ENCODE data around the gene CPNE7. TPM values are rescaled to one million over a fixed set of nuclear protein-coding genes. Genes with fewer than 3 reads are reported as not detected.

Gene CPNE7
- total and polyA plus RNA-seq, 10 of the 15 experiments (the other 5 are each of a cell fraction or from before 2014, with no cell fraction given): 0.29 to 46.9 (median 17.5) TPM

GRCh38 chr16:89601906-89602272 is 26.3 kb downstream of the CPNE7 start:
- intact Hi-C loops (cut with micrococcal nuclease; ENCODE audit: unreplicated experiment) (no loop called here), in situ Hi-C loops (cut with MboI) (no loop called here)
- Histone ChIP-seq H3K9me3 (replicated peaks; ENCODE audit: control insufficient read depth, insufficient read depth, low read length) (no peaks in the 10 kb centered on the region), H3K4me1 (ENCODE audit: control insufficient read depth, insufficient read depth, low read length) (no peaks in the 10 kb centered on the region), H3K4me3 (no peak overlapping the region), H3K27ac (ENCODE audit: control insufficient read depth, insufficient read depth) (no peak overlapping the region), H4K20me1 (ENCODE audit: control insufficient read depth, insufficient read depth) (no peaks in the 10 kb centered on the region), H3K27me3 (replicated peaks in 1 of 2; ENCODE audit: control insufficient read depth in 2 of 2, insufficient read depth in 2 of 2, low read length in 1 of 2) (no peaks in the 10 kb centered on the region), H2AFZ (ENCODE audit: control insufficient read depth, low read depth, low read length) (no peak overlapping the region), H3K36me3 (ENCODE audit: control insufficient read depth in 2 of 2, insufficient read depth in 2 of 2, low read length in 1 of 2) (no peaks in the 10 kb centered on the region), H3K9ac (ENCODE audit: control insufficient read depth, insufficient read depth, low read length) (no peak overlapping the region), H3K79me2 (ENCODE audit: control insufficient read depth, insufficient read depth, low read length) (no peaks in the 10 kb centered on the region), H3K4me2 (ENCODE audit: control insufficient read depth, insufficient read depth) (no peak overlapping the region)
- RAD21 ChIA-PET (ENCODE audit: unreplicated experiment): interaction anchor here (0.5 kb wide), 1 partner anchor 363 kb away, joined by 6 read pairs; no protein-coding TSS in a partner anchor
- POLR2A ChIA-PET: interaction anchor here (0.7 kb wide), 1 partner anchor 323 kb away, joined by 3 read pairs; no protein-coding TSS in a partner anchor
- no peak for DNase-seq (ENCODE audit: low read depth, low spot score)
- no peak for FAIRE-seq
- SMC1A ChIA-PET (ENCODE audit: uncharacterized antibody, unreplicated experiment): interaction anchor here (0.7 kb wide), 1 partner anchor 259 kb away, joined by 3 read pairs; no protein-coding TSS in a partner anchor
- no TSS peak for BruUV-seq (replicated peaks)
- CTCF ChIA-PET: interaction anchor here (1.1 to 1.3 kb wide), 3 partner anchors 13 to 39 kb away, joined by 3 to 4 read pairs (median 3); no protein-coding TSS in a partner anchor
- WGBS (ENCODE audit: insufficient coverage, insufficient replicate concordance, low lambda C conversion rate, missing lambda C conversion rate): 50% methylated on average over 22 of the region's 22 CpGs
- no peak for ATAC-seq
- TF ChIP-seq ZBTB40 (IDR thresholded peaks at IDR 0.05; ENCODE audit: borderline replicate concordance) (no peak), SIN3A (IDR thresholded peaks at IDR 0.05; ENCODE audit: low read depth, low read length) (no peak), MEF2A (IDR thresholded peaks at IDR 0.05; ENCODE audit: insufficient read depth, low read depth, low read length) (no peak), ZBTB33 (IDR thresholded peaks at IDR 0.05) (no peak), YBX1 (IDR thresholded peaks at IDR 0.05) (no peak), CREM (IDR thresholded peaks at IDR 0.05; ENCODE audit: low read depth) (no peak), CHD4 (IDR thresholded peaks at IDR 0.05) (no peak), NR2F1 (conservative IDR thresholded peaks at IDR 0.05) (no peak), RB1 (IDR thresholded peaks at IDR 0.05; ENCODE audit: borderline replicate concordance) (no peak), TCF12 (IDR thresholded peaks at IDR 0.05; ENCODE audit: low read depth, low read length) (no peak), SRF (IDR thresholded peaks at IDR 0.05; ENCODE audit: low read depth in 2 of 2, low read length in 2 of 2) (no peak), JUND (IDR thresholded peaks at IDR 0.05; ENCODE audit: low read depth, low read length) (no peak), CHD1 (IDR thresholded peaks at IDR 0.05; ENCODE audit: low read depth, low read length) (no peak), PRDM15 (CRISPR knock-in tag; IDR thresholded peaks at IDR 0.05) (no peak), ZNF207 (IDR thresholded peaks at IDR 0.05; ENCODE audit: borderline replicate concordance) (no peak), HDAC2 (IDR thresholded peaks at IDR 0.05) (no peak), RFX5 (IDR thresholded peaks at IDR 0.05; ENCODE audit: low read depth, low read length) (no peak), DPF2 (IDR thresholded peaks at IDR 0.05) (no peak)

All from GM12878 (cell line).